ENCODE data around the gene TBC1D25.

The TBC1D25 gene

GRCh38 chrX:48569958-48570357 lies 30.4 kb downstream of the TBC1D25 start:
- no peak for FAIRE-seq

- no peak for FAIRE-seq
Observed at GRCh38 chrX:48573690-48574269, 34.3 kb downstream of the TBC1D25 start.

GRCh38 chrX:48574270-48575266 lies 35.1 kb downstream of the TBC1D25 start, which contains the start of gene RBM3:
RBM3 (plus strand) TSS chrX:48574484; CDS start chrX:48575181, 697 bp downstream.
- no peak for FAIRE-seq

GRCh38 chrX:48575642-48576041 lies 36.1 kb downstream of the TBC1D25 start:
- no peak for FAIRE-seq

- no peak for FAIRE-seq
Observed at GRCh38 chrX:48576108-48576507, 36.6 kb downstream of the TBC1D25 start.

- no peak for FAIRE-seq
Observed at GRCh38 chrX:48578661-48579128, 39.2 kb downstream of the TBC1D25 start.

- FAIRE-seq = no peak
Observed at GRCh38 chrX:48579259-48579658, 39.7 kb downstream of the TBC1D25 start.

GRCh38 chrX:48580662-48581061 lies 41.1 kb downstream of the TBC1D25 start:
- no peak for FAIRE-seq

GRCh38 chrX:48584698-48585097 lies 45.2 kb downstream of the TBC1D25 start:
- FAIRE-seq = no peak

GRCh38 chrX:48589482-48590162 lies 50.1 kb downstream of the TBC1D25 start:
- no peak for FAIRE-seq

GRCh38 chrX:48590203-48591103 lies 50.9 kb downstream of the TBC1D25 start:
- no peak for FAIRE-seq

GRCh38 chrX:48591255-48591791 lies 51.8 kb downstream of the TBC1D25 start:
- FAIRE-seq = no peak

GRCh38 chrX:48592971-48593370 lies 53.5 kb downstream of the TBC1D25 start:
- FAIRE-seq = no peak

GRCh38 chrX:48595929-48596328 lies 56.4 kb downstream of the TBC1D25 start:
- FAIRE-seq = no peak

- FAIRE-seq = peak; percentile 55
Observed at GRCh38 chrX:48597353-48598264, 58.1 kb downstream of the TBC1D25 start, which contains the start of gene WDR13. WDR13 (plus strand) TSS chrX:48597492; CDS start chrX:48597997, 505 bp downstream.

GRCh38 chrX:48598614-48599013 lies 59.1 kb downstream of the TBC1D25 start:
- no peak for FAIRE-seq

GRCh38 chrX:48599341-48599740 lies 59.8 kb downstream of the TBC1D25 start:
- FAIRE-seq = no peak

- no peak for FAIRE-seq
Observed at GRCh38 chrX:48600226-48600625, 60.7 kb downstream of the TBC1D25 start.

GRCh38 chrX:48601741-48602394 lies 62.4 kb downstream of the TBC1D25 start:
- FAIRE-seq = no peak

GRCh38 chrX:48604701-48605100 lies 65.2 kb downstream of the TBC1D25 start:
- FAIRE-seq = no peak

All from endometrium (tissue), 2 donors.